GM12864 (cell line): ENCODE results near the gene LETM1.

ENCODE experiments used
- DNase-seq: peaks from one replicate; pipeline ENCODE4 v3.0.0-alpha.2; 2011; ENCODE audit warnings: low read depth
- H3K4me3 ChIP-seq: 2 replicates; pipeline ENCODE4 v1.5.1; 2011; ENCODE audit warnings: mild to moderate bottlenecking, low read depth, low read length, control low read depth
- TF ChIP-seq, protein P1 (sequence below): IDR thresholded peaks from 2 replicates; pipeline ENCODE4 v1.5.1; 2011; ENCODE audit warnings: low read depth, mild to moderate bottlenecking, moderate library complexity, low read length, control low read depth, inconsistent platforms; ENCODE audit errors: missing control alignments

Gene LETM1

DNA sequence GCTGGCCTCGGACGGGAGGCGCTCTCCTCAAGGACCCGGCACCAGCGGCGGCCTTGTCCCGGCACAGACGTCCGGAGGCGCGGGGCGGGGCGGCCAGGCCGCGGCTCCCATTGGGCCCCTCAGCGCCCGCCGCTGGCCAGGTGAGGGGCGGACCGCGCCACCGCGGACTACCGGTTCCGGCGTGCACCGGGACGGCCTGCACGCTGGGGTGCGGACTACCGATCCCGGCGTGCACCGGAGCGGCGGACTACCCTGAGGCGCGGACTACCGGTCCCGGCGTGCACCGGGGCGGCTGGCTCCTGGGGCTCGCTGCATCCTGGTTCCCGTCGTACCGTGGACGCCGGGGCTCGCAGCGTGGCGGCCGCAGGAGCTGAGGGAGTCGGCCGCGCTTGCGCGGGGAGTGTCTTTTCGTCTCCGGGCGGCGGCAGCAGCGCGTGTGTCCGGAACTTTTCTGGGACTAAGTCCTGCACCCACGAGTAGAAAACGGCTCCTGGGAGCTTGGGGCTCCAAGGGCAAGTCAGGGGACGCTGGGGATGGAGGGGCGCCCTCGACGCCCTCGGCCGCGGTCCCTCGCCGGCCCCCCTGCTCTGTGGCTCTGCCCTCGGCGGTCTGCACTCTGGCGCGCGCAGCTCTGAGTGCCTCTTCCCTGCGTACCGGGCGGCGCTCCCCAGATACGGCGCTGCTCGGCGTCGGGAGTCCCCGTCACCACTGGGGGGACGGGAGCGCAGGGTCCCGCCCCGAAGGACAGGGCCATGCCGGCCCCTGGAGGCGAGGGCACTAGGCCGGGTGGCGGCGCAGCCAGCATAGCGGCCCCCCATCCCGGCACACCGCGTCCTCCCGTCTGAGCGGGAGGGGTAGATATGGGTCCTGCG lies at the start of gene LETM1:
TSS of gene LETM1 (minus strand) at position 86 of the 872 bp plus-strand sequence. CDS start 206 bp downstream, outside the sequence.
- TF ChIP-seq, protein P1, sequence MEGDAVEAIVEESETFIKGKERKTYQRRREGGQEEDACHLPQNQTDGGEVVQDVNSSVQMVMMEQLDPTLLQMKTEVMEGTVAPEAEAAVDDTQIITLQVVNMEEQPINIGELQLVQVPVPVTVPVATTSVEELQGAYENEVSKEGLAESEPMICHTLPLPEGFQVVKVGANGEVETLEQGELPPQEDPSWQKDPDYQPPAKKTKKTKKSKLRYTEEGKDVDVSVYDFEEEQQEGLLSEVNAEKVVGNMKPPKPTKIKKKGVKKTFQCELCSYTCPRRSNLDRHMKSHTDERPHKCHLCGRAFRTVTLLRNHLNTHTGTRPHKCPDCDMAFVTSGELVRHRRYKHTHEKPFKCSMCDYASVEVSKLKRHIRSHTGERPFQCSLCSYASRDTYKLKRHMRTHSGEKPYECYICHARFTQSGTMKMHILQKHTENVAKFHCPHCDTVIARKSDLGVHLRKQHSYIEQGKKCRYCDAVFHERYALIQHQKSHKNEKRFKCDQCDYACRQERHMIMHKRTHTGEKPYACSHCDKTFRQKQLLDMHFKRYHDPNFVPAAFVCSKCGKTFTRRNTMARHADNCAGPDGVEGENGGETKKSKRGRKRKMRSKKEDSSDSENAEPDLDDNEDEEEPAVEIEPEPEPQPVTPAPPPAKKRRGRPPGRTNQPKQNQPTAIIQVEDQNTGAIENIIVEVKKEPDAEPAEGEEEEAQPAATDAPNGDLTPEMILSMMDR: peak; percentile 15
- peak within 1 kb of the TSS; percentile 94 for H3K4me3 ChIP-seq
- DNase-seq: peak; percentile 80

DNA sequence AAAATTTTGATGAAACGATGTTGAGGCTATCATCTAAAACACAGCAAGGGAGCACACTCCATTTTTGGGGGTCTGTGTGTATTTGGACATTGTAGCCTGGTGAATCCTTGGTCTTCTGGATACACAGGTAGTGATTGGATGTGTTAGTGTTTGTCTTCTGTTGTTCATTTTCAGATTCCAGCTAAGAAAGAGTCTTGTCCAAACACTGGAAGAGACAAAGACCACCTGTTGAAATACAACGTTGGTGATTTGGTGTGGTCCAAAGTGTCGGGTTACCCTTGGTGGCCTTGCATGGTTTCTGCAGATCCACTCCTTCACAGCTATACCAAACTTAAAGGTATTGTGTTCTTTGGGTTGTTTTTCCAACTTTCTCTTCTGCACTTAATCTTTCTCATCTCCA lies 48.1 kb upstream of the LETM1 start:
- TF ChIP-seq, protein P1: no peak
- DNase-seq: no peak
- H3K4me3 ChIP-seq: no peak overlapping the region

DNA sequence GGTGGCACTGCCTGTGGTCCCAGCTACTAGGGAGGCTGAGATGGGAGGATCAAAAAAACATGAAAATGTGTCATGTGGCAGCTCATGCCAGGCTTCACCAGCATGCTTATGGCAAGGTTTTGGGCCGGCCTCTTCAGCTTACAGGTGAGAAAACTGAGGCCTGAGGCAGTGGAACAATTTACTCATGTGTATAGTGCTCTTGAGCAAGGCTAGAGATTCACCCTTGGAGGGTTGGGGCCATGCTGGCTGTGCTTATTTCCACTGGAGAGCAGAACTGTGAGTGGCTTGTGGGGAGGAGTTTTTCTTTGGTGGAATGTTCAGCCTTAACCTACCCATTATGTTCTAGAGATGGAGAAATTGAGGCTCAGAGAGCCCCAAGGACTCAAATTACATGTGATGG lies 47.1 kb upstream of the LETM1 start:
- DNase-seq: no peak
- TF ChIP-seq, protein P1: no peak
- no peak overlapping the region for H3K4me3 ChIP-seq

DNA sequence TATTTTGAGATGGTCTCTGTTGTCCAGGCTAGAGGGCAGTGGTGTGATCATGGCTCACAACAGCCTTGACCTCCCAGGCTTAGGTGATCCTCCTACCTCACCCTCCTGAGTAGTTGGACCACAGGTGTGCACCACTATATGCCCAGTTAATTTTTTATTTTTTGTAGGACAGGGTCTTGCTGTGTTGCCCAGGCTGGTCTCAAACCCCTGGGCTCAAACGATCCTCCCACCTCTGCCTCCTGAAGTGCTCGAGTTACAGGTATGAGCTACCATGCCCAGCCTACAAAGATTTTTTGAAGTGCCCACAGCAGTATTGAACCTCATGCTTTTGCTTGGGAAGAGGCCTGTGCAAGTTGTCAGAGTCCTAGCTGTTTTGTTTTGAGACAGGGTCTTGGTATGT lies 46.3 kb upstream of the LETM1 start:
- no peak overlapping the region for H3K4me3 ChIP-seq
- DNase-seq: no peak
- TF ChIP-seq, protein P1: no peak

DNA sequence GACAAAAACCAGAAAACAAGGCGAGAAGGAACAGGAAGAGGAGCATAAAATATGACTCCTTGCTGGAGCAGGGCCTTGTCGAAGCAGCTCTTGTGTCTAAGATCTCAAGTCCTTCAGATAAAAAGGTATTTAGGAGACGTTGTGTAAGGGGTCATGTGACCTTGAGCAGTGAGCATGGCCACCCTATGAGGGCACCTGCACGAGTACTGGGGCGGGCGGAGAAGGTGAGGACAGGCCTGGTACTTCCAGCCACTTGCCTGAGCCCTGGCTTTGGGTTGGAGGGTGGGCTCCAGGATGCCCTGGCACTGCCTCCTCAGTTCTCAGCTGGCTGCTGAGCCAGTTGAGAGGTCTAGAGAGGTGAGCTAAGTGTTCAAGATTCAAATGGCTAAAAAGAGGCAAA lies 45.2 kb upstream of the LETM1 start:
- DNase-seq: no peak
- no peak overlapping the region for H3K4me3 ChIP-seq
- TF ChIP-seq, protein P1: no peak

DNA sequence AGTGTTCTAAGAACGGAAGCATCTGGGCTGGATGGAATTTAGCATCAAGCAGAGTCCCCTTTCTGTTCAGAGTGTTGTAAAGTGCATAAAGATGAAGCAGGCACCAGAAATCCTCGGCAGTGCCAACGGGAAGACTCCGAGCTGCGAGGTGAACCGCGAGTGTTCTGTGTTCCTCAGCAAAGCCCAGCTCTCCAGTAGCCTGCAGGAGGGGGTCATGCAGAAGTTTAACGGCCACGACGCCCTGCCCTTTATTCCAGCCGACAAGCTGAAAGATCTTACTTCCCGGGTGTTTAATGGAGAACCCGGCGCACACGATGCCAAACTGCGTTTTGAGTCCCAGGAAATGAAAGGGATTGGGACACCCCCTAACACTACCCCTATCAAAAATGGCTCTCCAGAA lies 44.7 kb upstream of the LETM1 start:
- TF ChIP-seq, protein P1: no peak
- no peak for DNase-seq

DNA sequence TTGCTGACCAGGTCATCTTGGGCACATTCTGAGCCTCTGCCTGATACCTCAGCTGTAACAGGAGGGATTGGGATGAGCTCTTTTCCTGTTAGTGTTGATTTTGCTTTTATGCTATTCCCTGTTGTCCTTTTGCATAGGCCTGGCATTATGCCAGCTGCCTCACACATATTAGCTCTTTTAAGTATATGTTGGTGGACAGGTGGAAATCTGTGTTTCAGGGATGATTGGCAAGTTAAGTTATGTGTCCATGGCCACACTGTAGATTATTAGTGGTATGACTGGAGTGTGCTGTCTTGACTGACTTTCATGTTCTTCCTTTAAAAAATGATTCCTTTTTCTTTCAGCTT lies 44.1 kb upstream of the LETM1 start:
- DNase-seq: no peak
- TF ChIP-seq, protein P1: no peak
- no peak overlapping the region for H3K4me3 ChIP-seq

More for the DNA sequence above, 44.7 kb upstream of the LETM1 start:
- no peak overlapping the region for H3K4me3 ChIP-seq
